Measurements from ENCODE around the gene TXLNG.

Gene TXLNG

GRCh38 chrX:16882702-16883486, 96.6 kb downstream of the TXLNG start:
- TF ChIP-seq Cebpa-rat (IDR thresholded peaks at IDR 0.05), result no peak
- H4K20me1 ChIP-seq, result no peaks in the 10 kb centered on the region
- peaks cover 25 to 65% (median 53%) of the 10 kb centered on the region in 11 experiments for H3K27me3 ChIP-seq
- peak overlapping the region in 10 of 11 experiments; percentile 22 to 66 (median 56); a peak in 16 of 22 replicates for H3K27ac ChIP-seq
- no peaks in the 10 kb centered on the region for H3K36me3 ChIP-seq
- H3K9ac ChIP-seq, result peak overlapping the region; percentile 40 to 75 (median 66); a peak in 20 of 22 replicates
- H3K4me2 ChIP-seq, result peak overlapping the region; percentile 59 to 86 (median 73)
- H3K9me3 ChIP-seq (replicated peaks in 1 of 11), result no peaks in the 10 kb centered on the region
- H3K4me1 ChIP-seq, result peaks cover 4 to 9% (median 5%) of the 10 kb centered on the region in 10 experiments; a peak in 10 of 20 replicates
- peak overlapping the region; percentile 49 to 68 (median 59) for H3K4me3 ChIP-seq

GRCh38 chrX:16883487-16883804, 97.2 kb downstream of the TXLNG start:
- Histone ChIP-seq H3K4me1 (peaks cover 4 to 9% (median 5%) of the 10 kb centered on the region in 10 experiments; a peak in 10 of 20 replicates), H3K4me3 (peak overlapping the region in 1 of 10 experiments; percentile 57; a peak in 2 of 20 replicates), H3K4me2 (peak overlapping the region in 5 of 11 experiments; percentile 65 to 82 (median 73); a peak in 5 of 22 replicates), H3K27ac (no peak overlapping the region), H4K20me1 (no peaks in the 10 kb centered on the region), H3K9me3 (replicated peaks in 1 of 11) (no peaks in the 10 kb centered on the region), H3K27me3 (peaks cover 19 to 64% (median 55%) of the 10 kb centered on the region in 11 experiments), H3K9ac (no peak overlapping the region; a peak in 1 of 22 replicates), H3K36me3 (no peaks in the 10 kb centered on the region)
- no peak for TF ChIP-seq Cebpa-rat (IDR thresholded peaks at IDR 0.05)

- Histone ChIP-seq H3K27ac (no peak overlapping the region), H4K20me1 (no peaks in the 10 kb centered on the region), H3K36me3 (no peaks in the 10 kb centered on the region), H3K27me3 (peaks cover 19 to 62% (median 54%) of the 10 kb centered on the region in 11 experiments; a peak in 21 of 22 replicates), H3K9me3 (replicated peaks in 1 of 11) (no peaks in the 10 kb centered on the region), H3K9ac (no peak overlapping the region), H3K4me1 (peaks cover 4 to 9% (median 5%) of the 10 kb centered on the region in 10 experiments; a peak in 10 of 20 replicates), H3K4me2 (peak overlapping the region in 1 of 11 experiments; percentile 22; a peak in 1 of 22 replicates), H3K4me3 (no peak overlapping the region)
- no peak for TF ChIP-seq Cebpa-rat (IDR thresholded peaks at IDR 0.05)
Measured at GRCh38 chrX:16885628-16886027, 99.4 kb downstream of the TXLNG start.

- no peaks in the 10 kb centered on the region for H3K9me3 ChIP-seq (replicated peaks in 1 of 11)
- H3K27ac ChIP-seq, result no peak overlapping the region
- no peak for TF ChIP-seq Cebpa-rat (IDR thresholded peaks at IDR 0.05)
- no peaks in the 10 kb centered on the region for H3K36me3 ChIP-seq
- H3K4me2 ChIP-seq, result no peak overlapping the region
- no peaks in the 10 kb centered on the region for H4K20me1 ChIP-seq
- H3K4me3 ChIP-seq, result no peak overlapping the region
- peaks cover 14 to 65% (median 42%) of the 10 kb centered on the region in 11 experiments; a peak in 21 of 22 replicates for H3K27me3 ChIP-seq
- H3K4me1 ChIP-seq, result 0 out of 20 replicates have a peak, but pooled peaks cover 0 to 3% (median 0%) of the 10 kb centered on the region in 10 experiments
- no peak overlapping the region for H3K9ac ChIP-seq
Measured at GRCh38 chrX:16892504-16893362, 106.5 kb downstream of the TXLNG start.
